Liver (tissue), 9 donors: ENCODE data around the gene KDM4C. TPM values are rescaled to one million over a fixed set of nuclear protein-coding genes. Genes with fewer than 3 reads are reported as not detected.
"Not testable (repeated sequence)": the region's sequence is repeated elsewhere in the genome, so short reads cannot be mapped to it uniquely, and the experiment has no call there.

Experiments
- DNase-seq: peaks from one replicate; pipeline ENCODE4 v3.0.0-alpha.2; 2017; ENCODE audit warnings: low spot score
- H3K27ac ChIP-seq, 2 donors: one replicate each; pipeline ENCODE4 v1.7.0; 2013; ENCODE audit warnings: inconsistent platforms in 2 of 2, low read length in 2 of 2, control low read depth in 1 of 2, low read depth in 1 of 2, mild to moderate bottlenecking in 1 of 2
- H3K27me3 ChIP-seq, 4 donors: one replicate each; pipeline versions ENCODE4 v1.6.1 to v1.7.0; 2013; ENCODE audit warnings: low read length in 3 of 4, inconsistent platforms in 1 of 4, mild to moderate bottlenecking in 1 of 4, moderate library complexity in 1 of 4; ENCODE audit not compliant: control insufficient read depth in 4 of 4, insufficient read depth in 4 of 4
- H3K36me3 ChIP-seq, 4 donors: one replicate each; pipeline versions ENCODE4 v1.6.1 to v1.7.0; 2013; ENCODE audit warnings: low read length in 3 of 4, mild to moderate bottlenecking in 3 of 4, low read depth in 1 of 4, moderate library complexity in 1 of 4; ENCODE audit not compliant: control insufficient read depth in 4 of 4, insufficient read depth in 3 of 4
- H3K4me1 ChIP-seq, 4 donors: one replicate each; pipeline versions ENCODE4 v1.6.1 to v1.7.0; 2013; ENCODE audit warnings: low read length in 3 of 4, mild to moderate bottlenecking in 3 of 4, moderate library complexity in 1 of 4; ENCODE audit not compliant: control insufficient read depth in 4 of 4, insufficient read depth in 4 of 4
- H3K4me3 ChIP-seq, 3 donors: one replicate each; pipeline versions ENCODE4 v1.6.1 to v1.7.0; 2013; ENCODE audit warnings: low read length in 3 of 3, control low read depth in 1 of 3, low read depth in 1 of 3, mild to moderate bottlenecking in 1 of 3
- H3K9ac ChIP-seq, 2 donors: one replicate each; pipeline ENCODE4 v1.7.0; 2013; ENCODE audit warnings: low read length in 2 of 2, mild to moderate bottlenecking in 2 of 2, moderate library complexity in 2 of 2, control low read depth in 1 of 2, low read depth in 1 of 2
- H3K9me3 ChIP-seq, 4 donors: one replicate each; pipeline versions ENCODE4 v1.6.1 to v1.7.0; 2013; ENCODE audit warnings: low read length in 3 of 4; ENCODE audit not compliant: control insufficient read depth in 4 of 4
- EGR1 ChIP-seq, 2 donors: IDR thresholded peaks; 2 replicates each; pipeline ENCODE4 v1.6.1; 2016 to 2018; ENCODE audit warnings: antibody characterized with exemption in 2 of 2, low read depth in 2 of 2
- FOXA1 ChIP-seq: IDR thresholded peaks from 2 replicates; pipeline ENCODE4 v1.6.1; 2016; ENCODE audit warnings: antibody characterized with exemption
- GABPA ChIP-seq, 2 donors: IDR thresholded peaks in 1 of 2; conservative IDR thresholded peaks in 1 of 2; 2 replicates each; pipeline ENCODE4 v1.6.1; 2016; ENCODE audit warnings: antibody characterized with exemption in 2 of 2, mild to moderate bottlenecking in 1 of 2, moderate library complexity in 1 of 2
- HNF4A ChIP-seq, 2 donors: conservative IDR thresholded peaks; 2 replicates each; pipeline ENCODE4 v1.6.1; 2016; ENCODE audit warnings: antibody characterized with exemption in 2 of 2, mild to moderate bottlenecking in 2 of 2
- HNF4G ChIP-seq: IDR thresholded peaks from 2 replicates; pipeline ENCODE4 v1.6.1; 2016; ENCODE audit warnings: antibody characterized with exemption
- TAF1 ChIP-seq: conservative IDR thresholded peaks from 2 replicates; pipeline ENCODE4 v1.6.1; 2016; ENCODE audit warnings: antibody characterized with exemption, mild to moderate bottlenecking
- WGBS: extraction: QIAGEN DNeasy Blood & Tissue Kit; methylation state at CpG from one replicate; pipeline ENCODE4 v1.1.7; 2013; 5-methylcytosine and 5-hydroxymethylcytosine counted together
- polyA plus RNA-seq, 2 donors: library from polyadenylated mRNA; stranded (reverse) in 1 of 2; unstranded in 1 of 2; fragments of 200-250 nt in 1 of 2; fragments of >200 nt in 1 of 2; fragmentation: Nextera tagmentation in 1 of 2; extraction: Ambion mirVana in 1 of 2; gene quantifications; one replicate each; pipeline versions ENCODE4 v1.2.1 to v1.2.3, GENCODE V29; 2013 to 2015
- total RNA-seq, 2 donors: library from RNA; depleted of rRNA; stranded (reverse); fragments of >200 nt; gene quantifications; one replicate each; pipeline ENCODE4 v1.2.3, GENCODE V29; 2014
- TF ChIP-seq, protein P1 (sequence below): IDR thresholded peaks from 2 replicates; pipeline ENCODE4 v1.6.1; 2016; ENCODE audit warnings: antibody characterized with exemption
- TF ChIP-seq, protein P2 (sequence below): IDR thresholded peaks from 2 replicates; pipeline ENCODE4 v1.6.1; 2016; ENCODE audit warnings: antibody characterized with exemption, mild to moderate bottlenecking
- donor health status: healthy.
- donor health status: healthy.
- donor health status: healthy.
- donor health status: healthy.
- donor health status: healthy.

The KDM4C gene
- total and polyA plus RNA-seq, 4 donors = 4.3 to 40.2 (median 24.0) TPM

DNA sequence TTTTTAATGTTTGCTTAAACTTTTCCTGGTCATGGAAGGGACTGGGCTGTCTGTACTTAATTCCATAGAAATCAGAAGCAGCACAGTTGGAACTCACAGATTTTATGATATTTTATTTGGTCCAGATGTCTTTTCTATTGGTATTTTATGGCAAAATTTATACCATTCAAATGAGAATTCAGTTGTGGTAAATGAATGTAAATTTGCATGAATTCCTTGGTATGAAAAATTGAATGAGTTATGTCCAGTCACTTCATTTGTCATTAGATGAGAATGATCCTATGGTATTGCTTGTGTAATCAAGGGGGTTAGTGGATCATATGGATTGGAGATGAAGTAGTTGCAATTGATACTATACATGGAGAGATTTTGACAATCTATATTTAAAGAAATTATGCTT lies 188.0 kb downstream of the KDM4C start:
- no peaks in the 10 kb centered on the region for H3K27me3 ChIP-seq
- H3K9ac ChIP-seq = no peak overlapping the region

DNA sequence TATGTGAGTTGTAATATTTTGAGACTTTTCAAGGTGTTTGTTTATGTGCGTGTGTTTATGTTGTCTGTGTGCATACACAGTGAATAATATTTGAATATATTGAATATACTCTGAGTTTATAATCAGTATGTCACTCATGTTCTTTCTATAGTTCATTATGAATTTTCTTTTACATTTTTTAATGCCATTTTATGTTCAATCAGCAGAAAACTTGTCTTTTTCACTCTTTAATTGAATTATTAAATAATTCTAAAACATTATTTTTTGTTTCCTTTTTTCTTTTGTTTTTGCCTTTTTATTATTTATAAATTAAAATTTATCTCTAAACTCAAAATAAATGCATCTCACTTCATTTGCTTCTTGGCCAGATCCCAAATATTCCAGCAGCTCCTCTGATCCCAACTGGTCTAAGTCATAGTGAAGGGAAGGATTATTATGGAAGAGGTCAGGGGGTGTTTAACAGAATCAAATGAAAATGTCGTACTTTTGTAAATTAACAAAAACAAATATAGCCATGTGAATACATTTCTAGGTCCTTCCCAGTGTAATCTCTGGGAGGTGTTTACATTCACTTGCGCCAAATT lies 188.9 kb downstream of the KDM4C start:
- Histone ChIP-seq H3K4me1 (peaks cover 0 to 4% (median 2%) of the 10 kb centered on the region in 4 donors), H3K4me3 (no peak overlapping the region), H3K27ac (no peak overlapping the region), H3K27me3 (no peaks in the 10 kb centered on the region), H3K9ac (no peak overlapping the region), H3K9me3 (no peaks in the 10 kb centered on the region), H3K36me3 (no peaks in the 10 kb centered on the region)
- TF ChIP-seq FOXA1 = no peak
- no peak for TF ChIP-seq EGR1 (IDR thresholded peaks at IDR 0.05; ENCODE audit: low read depth in 2 of 2)
- TF ChIP-seq, protein P1, sequence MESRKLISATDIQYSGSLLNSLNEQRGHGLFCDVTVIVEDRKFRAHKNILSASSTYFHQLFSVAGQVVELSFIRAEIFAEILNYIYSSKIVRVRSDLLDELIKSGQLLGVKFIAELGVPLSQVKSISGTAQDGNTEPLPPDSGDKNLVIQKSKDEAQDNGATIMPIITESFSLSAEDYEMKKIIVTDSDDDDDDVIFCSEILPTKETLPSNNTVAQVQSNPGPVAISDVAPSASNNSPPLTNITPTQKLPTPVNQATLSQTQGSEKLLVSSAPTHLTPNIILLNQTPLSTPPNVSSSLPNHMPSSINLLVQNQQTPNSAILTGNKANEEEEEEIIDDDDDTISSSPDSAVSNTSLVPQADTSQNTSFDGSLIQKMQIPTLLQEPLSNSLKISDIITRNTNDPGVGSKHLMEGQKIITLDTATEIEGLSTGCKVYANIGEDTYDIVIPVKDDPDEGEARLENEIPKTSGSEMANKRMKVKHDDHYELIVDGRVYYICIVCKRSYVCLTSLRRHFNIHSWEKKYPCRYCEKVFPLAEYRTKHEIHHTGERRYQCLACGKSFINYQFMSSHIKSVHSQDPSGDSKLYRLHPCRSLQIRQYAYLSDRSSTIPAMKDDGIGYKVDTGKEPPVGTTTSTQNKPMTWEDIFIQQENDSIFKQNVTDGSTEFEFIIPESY = no peak
- TF ChIP-seq, protein P2, sequence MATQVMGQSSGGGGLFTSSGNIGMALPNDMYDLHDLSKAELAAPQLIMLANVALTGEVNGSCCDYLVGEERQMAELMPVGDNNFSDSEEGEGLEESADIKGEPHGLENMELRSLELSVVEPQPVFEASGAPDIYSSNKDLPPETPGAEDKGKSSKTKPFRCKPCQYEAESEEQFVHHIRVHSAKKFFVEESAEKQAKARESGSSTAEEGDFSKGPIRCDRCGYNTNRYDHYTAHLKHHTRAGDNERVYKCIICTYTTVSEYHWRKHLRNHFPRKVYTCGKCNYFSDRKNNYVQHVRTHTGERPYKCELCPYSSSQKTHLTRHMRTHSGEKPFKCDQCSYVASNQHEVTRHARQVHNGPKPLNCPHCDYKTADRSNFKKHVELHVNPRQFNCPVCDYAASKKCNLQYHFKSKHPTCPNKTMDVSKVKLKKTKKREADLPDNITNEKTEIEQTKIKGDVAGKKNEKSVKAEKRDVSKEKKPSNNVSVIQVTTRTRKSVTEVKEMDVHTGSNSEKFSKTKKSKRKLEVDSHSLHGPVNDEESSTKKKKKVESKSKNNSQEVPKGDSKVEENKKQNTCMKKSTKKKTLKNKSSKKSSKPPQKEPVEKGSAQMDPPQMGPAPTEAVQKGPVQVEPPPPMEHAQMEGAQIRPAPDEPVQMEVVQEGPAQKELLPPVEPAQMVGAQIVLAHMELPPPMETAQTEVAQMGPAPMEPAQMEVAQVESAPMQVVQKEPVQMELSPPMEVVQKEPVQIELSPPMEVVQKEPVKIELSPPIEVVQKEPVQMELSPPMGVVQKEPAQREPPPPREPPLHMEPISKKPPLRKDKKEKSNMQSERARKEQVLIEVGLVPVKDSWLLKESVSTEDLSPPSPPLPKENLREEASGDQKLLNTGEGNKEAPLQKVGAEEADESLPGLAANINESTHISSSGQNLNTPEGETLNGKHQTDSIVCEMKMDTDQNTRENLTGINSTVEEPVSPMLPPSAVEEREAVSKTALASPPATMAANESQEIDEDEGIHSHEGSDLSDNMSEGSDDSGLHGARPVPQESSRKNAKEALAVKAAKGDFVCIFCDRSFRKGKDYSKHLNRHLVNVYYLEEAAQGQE = no peak
- no peak for DNase-seq
- 93% methylated on average over 3 of the region's 3 CpGs for WGBS

More for the DNA sequence above, 188.0 kb downstream of the KDM4C start:
- TF ChIP-seq EGR1 (IDR thresholded peaks at IDR 0.05; ENCODE audit: low read depth in 2 of 2) = no peak
- no peak for TF ChIP-seq TAF1
- TF ChIP-seq, protein P2 = no peak
- no peak for TF ChIP-seq HNF4G
- no peak for TF ChIP-seq HNF4A (conservative IDR thresholded peaks at IDR 0.05)
- no peak for TF ChIP-seq FOXA1
- TF ChIP-seq GABPA (IDR thresholded peaks at IDR 0.05 in 1 of 2, conservative IDR thresholded peaks at IDR 0.05 in 1 of 2) = no peak
- DNase-seq = no peak
- Histone ChIP-seq H3K4me3 (no peak overlapping the region), H3K27ac (no peak overlapping the region), H3K4me1 (peaks cover 0 to 4% (median 2%) of the 10 kb centered on the region in 4 donors), H3K9me3 (no peaks in the 10 kb centered on the region), H3K36me3 (no peaks in the 10 kb centered on the region)

- not testable (repeated sequence) for H3K4me1 ChIP-seq, H3K27me3 ChIP-seq, H3K9ac ChIP-seq, H3K27ac ChIP-seq, DNase-seq, H3K36me3 ChIP-seq, H3K9me3 ChIP-seq, H3K4me3 ChIP-seq
- WGBS = 95% methylated on average over 31 of the region's 31 CpGs
Observed at GRCh38 chr9:6948921-6949320, 191.1 kb downstream of the KDM4C start.
